Stimulated activated CD4-positive, alpha-beta T cell treated with anti-CD3 and anti-CD28 coated beads, Interleukin-2, amount 100 ng/mL, for 48 hours (primary cell): ENCODE measurements around the gene SLC5A9.
"Not testable (repeated sequence)": the region's sequence is repeated elsewhere in the genome, so short reads cannot be mapped to it uniquely, and the experiment has no call there.

Experiments used
- DNase-seq, 2 donors: peaks; one replicate each; pipeline ENCODE4 v3.0.0-alpha.2; 2020

The SLC5A9 gene

GRCh38 chr1:48246727-48247126 is 24.2 kb downstream of the SLC5A9 start:
- no peak for DNase-seq

- DNase-seq: no peak
Observed at GRCh38 chr1:48248356-48248755, 25.8 kb downstream of the SLC5A9 start.

GRCh38 chr1:48249868-48250267 is 27.4 kb downstream of the SLC5A9 start:
- no peak for DNase-seq

- no peak for DNase-seq
Observed at GRCh38 chr1:48250572-48250971, 28.1 kb downstream of the SLC5A9 start.

DNA sequence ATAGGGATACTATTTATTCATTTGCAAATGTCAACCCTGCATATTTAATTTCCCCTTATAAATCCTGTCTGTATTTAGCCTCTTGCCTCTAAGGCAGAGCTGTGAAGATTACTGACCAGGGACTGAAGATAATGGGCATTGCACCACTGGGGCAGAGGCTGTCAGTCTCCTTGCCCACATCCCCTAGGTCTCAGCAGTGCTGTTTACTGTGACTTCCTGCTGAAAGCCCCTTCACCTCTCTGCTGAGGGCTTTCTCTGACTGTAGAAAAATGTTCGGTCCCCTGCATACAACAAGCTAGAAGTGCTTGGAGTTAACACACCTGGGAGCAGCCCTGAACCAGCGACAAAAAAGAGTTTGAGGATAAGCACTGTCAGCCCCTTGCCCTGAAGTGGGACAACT is 28.8 kb downstream of the SLC5A9 start:
- DNase-seq: no peak

- no peak for DNase-seq
Observed at GRCh38 chr1:48251821-48252220, 29.3 kb downstream of the SLC5A9 start.

DNA sequence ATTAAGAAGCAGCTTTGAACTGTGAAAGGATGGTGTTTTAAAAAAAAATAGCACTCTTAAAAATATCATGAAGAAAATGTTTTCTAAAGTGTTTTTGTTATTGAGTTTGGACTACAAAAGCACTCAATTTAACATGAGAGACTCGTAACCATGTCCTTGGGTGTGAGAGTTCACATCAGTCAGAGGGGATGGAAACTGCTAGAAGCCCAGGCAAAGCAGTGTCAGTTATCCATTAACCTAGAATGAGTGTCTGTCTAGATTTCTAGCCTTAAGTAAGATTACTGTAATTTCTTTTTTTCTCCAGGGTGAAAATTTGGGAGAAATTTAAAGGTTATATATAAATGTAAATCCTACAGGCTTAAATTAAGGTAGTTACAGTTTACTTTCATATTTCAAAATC is 31.7 kb downstream of the SLC5A9 start:
- no peak for DNase-seq

DNA sequence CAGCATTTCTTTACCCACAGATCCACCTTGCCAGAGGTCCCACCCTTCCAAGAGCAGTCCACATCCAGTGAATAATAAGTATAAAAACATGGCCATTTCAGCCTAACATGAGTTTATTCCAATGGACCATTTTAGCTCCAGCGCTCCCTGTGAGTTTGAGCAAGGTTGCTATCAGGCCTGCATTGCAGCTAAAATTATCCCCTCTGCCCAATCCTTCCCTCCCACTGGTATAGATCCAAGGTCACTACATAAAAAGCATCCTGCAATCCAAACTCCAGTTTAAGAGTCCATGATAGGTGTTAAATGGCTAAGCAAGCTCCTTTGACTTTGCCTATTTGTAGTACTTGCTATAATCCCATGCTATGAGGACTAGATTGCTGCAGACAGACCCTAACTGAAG is 35.6 kb downstream of the SLC5A9 start:
- DNase-seq: no peak

DNA sequence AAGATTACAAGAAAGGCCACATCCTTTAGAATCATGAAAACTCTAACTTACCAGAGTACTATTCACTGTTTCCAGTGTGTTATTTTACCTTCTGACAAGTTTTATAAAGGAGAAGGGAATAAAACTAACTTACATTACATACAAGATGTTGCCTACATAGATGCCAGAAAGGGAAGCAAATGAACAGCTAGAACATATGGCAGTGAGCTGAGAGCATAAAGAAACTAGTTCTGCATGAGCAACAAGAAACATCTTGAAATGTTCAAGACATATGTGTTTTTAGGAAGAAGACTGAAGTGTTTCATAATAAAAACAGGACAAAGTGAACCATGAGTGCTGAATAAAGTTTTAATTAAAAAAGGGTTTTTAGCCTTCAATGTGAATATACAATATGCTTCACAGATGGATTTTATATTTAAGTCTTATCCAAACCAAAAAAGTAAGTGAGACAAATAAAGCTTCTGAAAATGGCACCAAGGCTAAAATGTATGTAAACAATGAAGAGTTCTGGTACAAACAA is 39.4 kb downstream of the SLC5A9 start:
- DNase-seq: no peak

DNA sequence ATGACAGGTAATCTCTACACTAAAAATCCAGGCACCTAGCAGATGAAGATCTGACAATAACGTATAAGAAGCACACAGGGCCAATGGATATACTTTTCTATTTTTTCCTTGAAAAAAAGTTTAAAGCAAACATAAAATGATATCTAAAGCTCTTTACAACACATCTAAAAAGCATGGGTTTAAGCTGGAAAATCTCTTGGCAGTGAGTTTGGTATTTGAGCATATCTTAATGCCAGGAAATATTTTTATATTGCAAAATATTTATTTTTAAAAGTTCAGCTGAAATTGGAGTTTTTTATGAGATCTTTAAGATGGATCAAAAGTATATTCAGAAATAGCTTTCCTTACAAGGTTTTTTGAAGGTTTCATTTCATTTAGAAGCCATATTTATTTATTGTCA is 40.5 kb downstream of the SLC5A9 start:
- no peak for DNase-seq

- no peak for DNase-seq
Observed at GRCh38 chr1:48266576-48266975, 44.1 kb downstream of the SLC5A9 start.

DNA sequence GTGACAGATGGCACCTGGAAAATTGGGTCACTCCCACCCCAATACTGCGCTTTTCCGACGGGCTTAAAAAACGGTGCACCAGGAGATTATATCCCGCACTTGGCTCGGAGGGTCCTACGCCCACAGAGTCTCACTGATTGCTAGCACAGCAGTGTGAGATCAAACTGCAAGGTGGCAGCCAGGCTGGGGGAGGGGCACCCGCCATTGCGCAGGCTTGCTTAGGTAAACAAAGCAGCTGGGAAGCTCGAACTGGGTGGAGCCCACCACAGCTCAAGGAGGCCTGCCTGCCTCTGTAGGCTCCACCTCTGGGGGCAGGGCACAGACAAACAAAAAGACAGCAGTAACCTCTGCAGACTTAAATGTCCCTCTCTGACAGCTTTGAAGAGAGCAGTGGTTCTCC is 54.9 kb downstream of the SLC5A9 start:
- DNase-seq: not testable (repeated sequence)

DNA sequence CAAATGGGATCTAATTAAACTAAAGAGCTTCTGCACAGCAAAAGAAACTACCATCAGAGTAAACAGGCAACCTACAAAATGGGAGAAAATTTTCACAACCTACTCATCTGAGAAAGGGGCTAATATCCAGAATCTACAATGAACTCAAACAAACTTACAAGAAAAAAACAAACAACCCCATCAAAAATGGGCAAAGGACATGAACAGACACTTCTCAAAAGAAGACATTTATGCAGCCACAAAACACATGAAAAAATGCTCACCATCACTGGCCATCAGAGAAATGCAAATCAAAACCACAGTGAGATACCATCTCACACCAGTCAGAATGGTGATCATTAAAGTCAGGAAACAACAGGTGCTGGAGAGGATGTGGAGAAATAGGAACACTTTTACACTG is 59.8 kb downstream of the SLC5A9 start:
- DNase-seq: not testable (repeated sequence)

- DNase-seq: not testable (repeated sequence)
Observed at GRCh38 chr1:48284696-48285420, 62.3 kb downstream of the SLC5A9 start.

DNA sequence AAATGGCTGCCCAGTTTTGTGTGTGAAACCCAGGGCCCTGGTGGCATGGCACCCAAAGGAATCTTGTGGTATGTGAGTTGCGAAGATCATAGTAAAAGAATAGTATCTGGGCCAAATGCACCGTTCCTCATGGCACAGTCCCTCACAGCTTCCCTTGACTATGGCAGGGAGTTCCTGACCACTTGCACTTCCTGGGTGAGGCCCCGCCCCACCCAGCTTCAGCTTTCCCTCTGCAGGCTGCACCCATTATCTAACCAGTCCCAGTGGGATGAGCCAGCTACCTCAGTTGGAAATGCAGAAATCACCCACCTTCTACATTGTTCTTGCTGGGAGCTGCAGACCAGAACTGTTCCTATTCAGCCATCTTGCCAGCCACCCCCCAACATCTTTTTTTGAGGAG is 63.0 kb downstream of the SLC5A9 start:
- no peak for DNase-seq

- no peak for DNase-seq
Observed at GRCh38 chr1:48291421-48291820, 68.9 kb downstream of the SLC5A9 start.

DNA sequence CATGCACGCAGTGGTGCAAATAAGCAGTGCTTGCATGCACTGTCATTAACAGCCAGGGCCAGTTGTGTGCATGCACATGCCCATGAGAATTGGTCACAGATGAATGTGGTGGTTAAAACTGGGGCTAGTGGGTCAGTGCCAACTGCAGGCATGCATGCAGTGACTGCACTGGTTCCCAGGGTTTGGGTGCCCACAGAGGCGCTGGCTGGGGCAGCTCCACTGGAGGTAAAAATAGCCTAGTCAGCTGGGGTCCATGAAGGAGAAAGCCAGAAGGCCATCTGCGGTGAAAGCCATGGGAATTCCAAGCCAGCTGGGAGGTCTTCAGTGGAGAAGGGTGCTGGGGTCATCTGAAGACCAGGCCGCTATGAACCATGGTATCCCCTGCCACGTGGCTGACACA is 70.2 kb downstream of the SLC5A9 start:
- DNase-seq: no peak

- DNase-seq: not testable (repeated sequence)
Observed at GRCh38 chr1:48294094-48294493, 71.6 kb downstream of the SLC5A9 start.

GRCh38 chr1:48294656-48295055 is 72.1 kb downstream of the SLC5A9 start:
- DNase-seq: no peak
